ENCODE measurements around the gene CX3CL1.
"Not testable (repeated sequence)": the region's sequence is repeated elsewhere in the genome, so short reads cannot be mapped to it uniquely, and the experiment has no call there.

CX3CL1 gene

GRCh38 chr16:57355898-57356414 lies 16.3 kb upstream of the CX3CL1 start:
- in situ Hi-C loops (cut with MboI; ENCODE audit: low pct_unique_long_range_greater_than_20kb, low sequenced_read_pairs): no loop called here
- DNase-seq: no peak

GRCh38 chr16:57356547-57356946 lies 15.7 kb upstream of the CX3CL1 start:
- in situ Hi-C loops (cut with MboI; ENCODE audit: low pct_unique_long_range_greater_than_20kb, low sequenced_read_pairs): no loop called here
- DNase-seq: no peak

GRCh38 chr16:57357330-57358085 lies 14.8 kb upstream of the CX3CL1 start:
- DNase-seq: peak; percentile 29
- in situ Hi-C loops (cut with MboI; ENCODE audit: low pct_unique_long_range_greater_than_20kb, low sequenced_read_pairs): no loop called here

DNA sequence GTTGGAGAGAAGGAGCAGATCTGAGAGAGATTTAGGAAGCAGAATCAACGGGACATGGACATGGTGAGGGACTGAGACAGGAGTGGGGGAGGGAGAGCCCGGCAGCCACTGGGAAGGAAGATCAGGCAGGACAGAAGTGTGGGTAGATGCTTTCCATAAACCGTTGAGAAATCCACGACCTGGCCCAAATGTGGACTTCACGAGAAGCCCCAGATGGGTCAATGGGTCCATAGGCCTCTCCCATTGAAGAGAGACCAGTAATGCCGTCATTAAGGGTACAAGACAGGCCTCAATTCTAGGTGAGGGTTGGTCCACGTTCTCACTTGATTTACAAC lies 14.2 kb upstream of the CX3CL1 start:
- no peak for DNase-seq
- in situ Hi-C loops (cut with MboI; ENCODE audit: low pct_unique_long_range_greater_than_20kb, low sequenced_read_pairs): no loop called here

DNA sequence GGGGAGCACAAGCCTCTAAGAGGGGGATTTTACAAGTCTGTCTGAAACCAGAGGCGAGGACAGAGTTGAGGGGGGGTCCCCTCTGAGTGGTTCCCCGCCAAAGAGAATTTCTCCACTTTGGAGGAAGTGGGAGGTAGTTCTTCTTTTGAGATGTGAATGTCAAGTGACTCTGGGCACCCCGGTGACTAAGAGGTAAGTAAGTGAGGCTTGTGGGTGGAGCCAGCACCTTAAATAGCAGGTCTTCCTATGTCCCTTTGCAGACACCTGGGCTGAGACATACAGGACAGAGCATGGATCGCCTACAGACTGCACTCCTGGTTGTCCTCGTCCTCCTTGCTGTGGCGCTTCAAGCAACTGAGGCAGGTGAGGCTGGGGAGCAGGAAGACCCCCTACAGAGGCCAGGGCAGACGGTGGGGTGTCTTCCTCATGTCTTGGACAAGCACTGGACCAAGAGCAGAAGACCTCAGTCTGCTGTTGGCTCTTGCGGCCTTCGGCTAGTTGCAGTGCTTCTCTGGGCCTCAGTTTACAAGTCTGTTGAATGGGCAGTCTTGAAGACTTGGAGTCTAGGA lies 13.7 kb upstream of the CX3CL1 start, which contains the start of gene CCL22:
Gene CCL22, plus strand, starts transcription at position 257 of the 569 bp plus-strand sequence. Its CDS starts 34 bp downstream, at position 291.
- DNase-seq: no peak
- in situ Hi-C loops (cut with MboI; ENCODE audit: low pct_unique_long_range_greater_than_20kb, low sequenced_read_pairs): no loop called here

DNA sequence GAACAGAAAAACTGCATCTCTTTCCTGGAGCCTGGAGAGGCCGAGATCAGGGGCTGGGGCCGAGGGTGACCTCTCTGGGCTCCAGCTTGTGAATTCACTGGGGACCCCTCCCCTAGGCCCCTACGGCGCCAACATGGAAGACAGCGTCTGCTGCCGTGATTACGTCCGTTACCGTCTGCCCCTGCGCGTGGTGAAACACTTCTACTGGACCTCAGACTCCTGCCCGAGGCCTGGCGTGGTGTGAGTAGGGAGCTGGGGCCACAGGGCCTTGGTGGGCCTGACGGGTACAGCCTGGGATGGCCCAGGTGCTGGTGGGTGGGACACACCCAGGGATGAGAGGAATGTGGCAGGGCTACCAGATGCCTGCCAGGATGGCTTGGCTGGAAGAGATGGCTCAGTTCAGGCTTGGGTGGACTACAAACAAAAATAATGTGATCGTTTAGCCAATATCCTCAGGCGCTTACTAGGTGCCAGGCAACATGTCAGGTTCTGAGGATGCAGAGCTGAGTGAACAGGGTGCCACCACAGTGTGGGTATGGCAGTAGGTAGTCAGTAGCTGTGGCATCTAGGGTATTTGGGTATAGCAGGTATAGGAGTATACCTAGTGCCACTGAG lies 11.9 kb upstream of the CX3CL1 start:
- DNase-seq: no peak
- in situ Hi-C loops (cut with MboI; ENCODE audit: low pct_unique_long_range_greater_than_20kb, low sequenced_read_pairs): no loop called here

- in situ Hi-C loops (cut with MboI; ENCODE audit: low pct_unique_long_range_greater_than_20kb, low sequenced_read_pairs): no loop called here
Measured at GRCh38 chr16:57361404-57361803, 10.9 kb upstream of the CX3CL1 start.

DNA sequence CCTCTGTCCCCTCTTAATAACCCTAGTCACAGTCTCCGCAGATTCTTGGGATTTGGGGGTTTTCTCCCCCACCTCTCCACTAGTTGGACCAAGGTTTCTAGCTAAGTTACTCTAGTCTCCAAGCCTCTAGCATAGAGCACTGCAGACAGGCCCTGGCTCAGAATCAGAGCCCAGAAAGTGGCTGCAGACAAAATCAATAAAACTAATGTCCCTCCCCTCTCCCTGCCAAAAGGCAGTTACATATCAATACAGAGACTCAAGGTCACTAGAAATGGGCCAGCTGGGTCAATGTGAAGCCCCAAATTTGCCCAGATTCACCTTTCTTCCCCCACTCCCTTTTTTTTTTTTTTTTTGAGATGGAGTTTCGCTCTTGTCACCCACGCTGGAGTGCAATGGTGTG lies 8.1 kb upstream of the CX3CL1 start:
- in situ Hi-C loops (cut with MboI; ENCODE audit: low pct_unique_long_range_greater_than_20kb, low sequenced_read_pairs): no loop called here
- DNase-seq: no peak

More at GRCh38 chr16:57361404-57361803, 10.9 kb upstream of the CX3CL1 start:
- no peak for DNase-seq

DNA sequence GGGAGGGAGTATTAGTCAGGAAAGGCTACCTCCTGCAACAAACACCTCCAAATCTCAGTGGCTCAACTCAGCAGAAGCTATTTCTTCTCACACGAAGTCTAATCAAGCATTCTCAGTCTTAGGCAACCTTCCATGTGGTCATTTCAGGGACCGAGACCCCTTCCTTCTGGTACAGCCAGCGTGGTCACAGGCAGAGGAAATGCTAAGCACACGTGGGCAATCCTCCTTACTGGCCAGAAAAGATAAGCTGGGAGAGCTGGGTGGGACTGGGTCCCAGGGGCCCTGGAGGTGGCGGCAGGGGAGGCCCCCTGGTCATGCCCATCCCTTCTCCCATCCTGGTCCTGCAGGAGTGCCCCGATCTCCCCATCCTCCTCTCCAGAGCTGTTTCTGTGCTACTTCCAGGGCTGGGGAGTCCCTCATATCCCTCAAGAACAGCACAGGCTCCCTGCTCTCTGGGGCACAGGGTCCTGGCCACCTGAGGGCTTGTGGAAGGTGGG lies 5.7 kb upstream of the CX3CL1 start:
- no peak for DNase-seq
- in situ Hi-C loops (cut with MboI; ENCODE audit: low pct_unique_long_range_greater_than_20kb, low sequenced_read_pairs): no loop called here

DNA sequence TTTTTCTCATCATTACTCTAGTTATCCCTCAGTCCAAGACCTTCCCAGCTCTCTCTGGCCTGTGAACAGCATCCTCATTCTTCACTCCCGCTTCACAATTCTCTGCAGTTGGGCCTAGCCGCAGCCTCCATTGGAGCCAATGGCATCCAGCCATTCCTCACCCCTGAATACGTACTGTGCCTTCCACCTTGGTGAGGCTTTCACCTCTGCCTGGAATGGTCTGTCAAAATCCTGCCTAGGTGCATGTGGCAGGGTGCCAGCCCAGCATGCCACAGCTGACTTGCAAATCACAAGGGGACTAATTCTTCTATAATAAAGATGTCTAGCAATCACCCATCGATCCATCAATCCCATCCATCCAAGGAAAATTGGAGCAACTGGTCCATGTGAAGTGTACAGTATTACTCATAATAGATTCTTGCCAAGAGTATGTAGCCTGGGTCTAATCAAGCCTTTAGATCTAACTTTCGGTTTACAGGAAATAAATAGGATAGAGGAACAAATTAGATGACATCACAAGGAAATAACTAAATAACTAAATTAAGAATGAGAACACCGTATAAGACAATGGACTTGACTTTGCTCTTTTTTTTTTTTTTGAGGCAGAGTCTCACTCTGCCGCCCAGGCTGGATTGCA lies 5.1 kb upstream of the CX3CL1 start:
- no peak for DNase-seq
- in situ Hi-C loops (cut with MboI; ENCODE audit: low pct_unique_long_range_greater_than_20kb, low sequenced_read_pairs): no loop called here

GRCh38 chr16:57371494-57372371 lies 557 bp upstream of the CX3CL1 start:
- in situ Hi-C loops (cut with MboI; ENCODE audit: low pct_unique_long_range_greater_than_20kb, low sequenced_read_pairs): no loop called here
- no peak for DNase-seq

DNA sequence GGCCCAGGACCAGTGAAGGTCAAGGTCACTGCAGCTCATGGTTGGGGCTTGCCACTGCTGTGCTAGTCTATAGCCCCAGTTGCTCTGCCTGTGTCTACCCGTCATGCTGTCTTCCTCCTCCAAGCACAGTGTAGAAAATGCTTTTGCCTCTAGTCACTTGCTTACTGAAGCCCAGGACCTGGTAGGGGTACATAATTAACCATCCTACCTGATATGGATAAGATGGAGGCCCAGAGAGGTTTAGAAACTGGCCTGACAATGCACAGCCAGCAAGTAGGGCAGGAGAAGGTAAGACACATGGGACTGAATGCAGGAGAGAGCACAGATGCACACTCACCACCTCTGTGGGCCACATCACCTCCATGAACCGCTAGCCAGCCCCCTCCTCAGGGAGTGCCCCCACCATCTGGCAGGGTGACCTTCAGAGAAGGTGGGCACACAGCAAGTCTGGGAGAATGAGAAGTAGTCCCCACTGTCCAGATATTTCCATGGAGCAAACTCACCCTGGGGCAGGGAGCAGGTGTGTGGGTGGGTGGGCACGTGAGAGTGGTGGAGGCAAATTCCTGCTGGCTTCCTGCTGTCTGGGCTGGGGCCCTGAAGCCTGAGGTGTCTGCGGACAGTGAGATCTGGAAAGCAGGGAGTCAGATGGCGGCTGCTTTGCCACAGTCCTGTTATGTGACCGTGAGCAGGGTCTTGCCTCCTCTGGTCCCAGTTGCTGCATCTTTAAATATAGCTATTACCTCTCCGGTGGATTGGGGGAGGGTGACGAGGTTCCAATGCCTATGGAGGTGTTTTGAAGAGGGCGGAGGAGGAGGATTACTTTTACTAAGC lies 1.0 kb downstream of the CX3CL1 start:
- in situ Hi-C loops (cut with MboI; ENCODE audit: low pct_unique_long_range_greater_than_20kb, low sequenced_read_pairs): no loop called here
- DNase-seq: no peak

GRCh38 chr16:57374067-57374534 lies 1.8 kb downstream of the CX3CL1 start:
- in situ Hi-C loops (cut with MboI; ENCODE audit: low pct_unique_long_range_greater_than_20kb, low sequenced_read_pairs): no loop called here
- no peak for DNase-seq

GRCh38 chr16:57374925-57375465 lies 2.7 kb downstream of the CX3CL1 start:
- DNase-seq; in situ Hi-C loops (cut with MboI; ENCODE audit: low pct_unique_long_range_greater_than_20kb, low sequenced_read_pairs): not testable (repeated sequence)

DNA sequence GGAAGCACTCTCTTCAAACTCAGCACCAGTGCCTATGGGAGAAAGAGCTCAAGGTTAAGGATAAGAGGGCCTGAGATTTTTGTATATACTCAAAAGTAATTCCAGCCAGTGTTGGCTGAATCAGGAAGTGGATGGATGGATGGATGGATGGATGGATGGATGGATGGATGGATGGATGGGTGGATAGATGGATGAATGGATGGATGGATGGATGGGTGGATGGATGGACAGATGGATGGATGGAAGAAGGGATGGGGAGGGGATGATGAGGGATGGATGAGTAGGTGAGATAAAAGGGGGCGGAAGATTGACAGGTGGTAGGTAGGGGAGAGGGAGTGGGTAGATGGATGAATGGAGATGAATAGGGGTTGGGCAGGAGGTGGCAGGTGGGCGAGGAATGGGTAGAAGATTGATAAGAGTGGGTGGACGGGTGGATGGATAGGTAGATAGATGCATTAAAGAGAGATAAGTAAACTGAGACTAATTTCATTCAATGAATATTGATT lies 4.1 kb downstream of the CX3CL1 start:
- in situ Hi-C loops (cut with MboI; ENCODE audit: low pct_unique_long_range_greater_than_20kb, low sequenced_read_pairs): no loop called here
- no peak for DNase-seq

- in situ Hi-C loops (cut with MboI; ENCODE audit: low pct_unique_long_range_greater_than_20kb, low sequenced_read_pairs): no loop called here
- DNase-seq: no peak
Measured at GRCh38 chr16:57377080-57377841, 5.0 kb downstream of the CX3CL1 start.

DNA sequence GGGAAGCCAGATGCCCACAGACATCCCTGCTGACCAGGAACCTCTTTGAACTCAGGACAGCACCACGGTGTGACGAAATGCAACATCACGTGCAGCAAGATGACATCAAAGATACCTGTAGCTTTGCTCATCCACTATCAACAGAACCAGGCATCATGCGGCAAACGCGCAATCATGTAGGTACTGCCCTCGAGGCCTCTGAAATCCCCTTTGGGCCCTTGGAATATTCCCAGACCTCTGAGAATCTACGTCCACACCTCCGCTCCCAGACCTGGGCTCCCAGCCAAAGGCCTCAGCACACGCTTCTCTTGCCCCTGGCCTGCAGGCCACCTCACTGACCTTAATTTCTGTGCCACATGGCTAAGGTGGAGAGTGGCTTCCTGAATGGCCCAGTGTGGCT lies 7.3 kb downstream of the CX3CL1 start:
- in situ Hi-C loops (cut with MboI; ENCODE audit: low pct_unique_long_range_greater_than_20kb, low sequenced_read_pairs): no loop called here

More for the DNA sequence above, 7.3 kb downstream of the CX3CL1 start:
- DNase-seq: no peak

All from KBM-7 (cell line).